ENCODE measurements around the gene HP1BP3.

HP1BP3 gene

DNA sequence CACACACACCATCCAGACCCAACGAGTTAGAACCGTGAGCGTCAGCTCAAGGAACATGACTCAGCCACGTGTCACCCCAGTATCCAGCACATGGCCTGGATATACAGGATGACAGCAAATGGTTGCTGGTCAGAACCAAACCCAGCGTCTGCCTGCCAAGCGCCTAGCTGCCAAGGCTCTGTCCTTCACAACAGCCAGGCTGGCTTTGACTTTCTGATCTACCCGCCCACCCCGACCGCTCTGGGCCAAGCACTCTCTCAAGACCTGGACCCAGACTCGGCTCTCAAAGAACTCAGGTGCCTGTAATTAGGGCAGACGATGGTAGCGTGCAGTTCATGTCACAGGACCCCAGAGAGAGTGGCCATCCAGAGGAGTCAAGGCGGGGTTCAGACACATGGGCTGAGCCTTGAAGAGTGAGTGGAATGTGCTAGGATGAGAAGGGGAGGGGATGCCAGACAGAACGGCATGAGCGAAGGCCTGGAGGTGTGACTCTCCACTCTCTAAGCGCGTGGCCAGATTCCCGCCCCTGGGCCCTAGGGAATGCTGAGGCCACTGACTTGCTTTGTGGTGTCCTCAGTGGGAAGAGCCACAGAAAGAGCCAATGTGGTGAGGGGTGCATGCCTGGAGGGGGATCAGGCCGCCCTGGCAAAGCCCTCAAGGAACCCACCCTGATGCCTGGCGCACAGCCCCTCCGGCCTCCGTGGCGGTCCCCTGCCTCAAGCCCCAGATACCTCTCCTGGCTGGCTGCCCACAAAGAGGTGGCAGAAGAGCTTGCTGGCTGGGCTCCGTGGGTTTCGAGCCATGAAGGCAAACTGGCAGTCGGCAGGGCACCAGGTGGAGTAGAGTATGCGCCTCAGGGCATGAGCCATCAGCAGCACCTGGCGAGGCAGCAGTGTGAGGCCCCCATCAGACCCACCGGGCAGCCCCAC, 61.7 kb downstream of the HP1BP3 start:
- TF ChIP-seq, protein P1, sequence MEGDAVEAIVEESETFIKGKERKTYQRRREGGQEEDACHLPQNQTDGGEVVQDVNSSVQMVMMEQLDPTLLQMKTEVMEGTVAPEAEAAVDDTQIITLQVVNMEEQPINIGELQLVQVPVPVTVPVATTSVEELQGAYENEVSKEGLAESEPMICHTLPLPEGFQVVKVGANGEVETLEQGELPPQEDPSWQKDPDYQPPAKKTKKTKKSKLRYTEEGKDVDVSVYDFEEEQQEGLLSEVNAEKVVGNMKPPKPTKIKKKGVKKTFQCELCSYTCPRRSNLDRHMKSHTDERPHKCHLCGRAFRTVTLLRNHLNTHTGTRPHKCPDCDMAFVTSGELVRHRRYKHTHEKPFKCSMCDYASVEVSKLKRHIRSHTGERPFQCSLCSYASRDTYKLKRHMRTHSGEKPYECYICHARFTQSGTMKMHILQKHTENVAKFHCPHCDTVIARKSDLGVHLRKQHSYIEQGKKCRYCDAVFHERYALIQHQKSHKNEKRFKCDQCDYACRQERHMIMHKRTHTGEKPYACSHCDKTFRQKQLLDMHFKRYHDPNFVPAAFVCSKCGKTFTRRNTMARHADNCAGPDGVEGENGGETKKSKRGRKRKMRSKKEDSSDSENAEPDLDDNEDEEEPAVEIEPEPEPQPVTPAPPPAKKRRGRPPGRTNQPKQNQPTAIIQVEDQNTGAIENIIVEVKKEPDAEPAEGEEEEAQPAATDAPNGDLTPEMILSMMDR (conservative IDR thresholded peaks at IDR 0.05; ENCODE audit: low read depth, low read length) = no peak
- Histone ChIP-seq H3K9ac (no peak overlapping the region), H3K27ac (no peak overlapping the region), H3K36me3 (ENCODE audit: insufficient read depth) (no peaks in the 10 kb centered on the region), H3K4me1 (ENCODE audit: low read depth, poor library complexity, severe bottlenecking) (no peaks in the 10 kb centered on the region), H3K4me3 (IDR thresholded peaks at IDR 0.05; ENCODE audit: insufficient read depth, low read depth, low read length) (no peak overlapping the region), H3K27me3 (ENCODE audit: insufficient read depth, low read depth) (peaks cover 59% of the 10 kb centered on the region), H4K20me1 (ENCODE audit: insufficient read depth) (no peaks in the 10 kb centered on the region), H2AFZ (ENCODE audit: low read depth) (no peak overlapping the region), H3K4me2 (no peak overlapping the region), H3K79me2 (ENCODE audit: insufficient read depth, low read depth) (no peaks in the 10 kb centered on the region)

DNA sequence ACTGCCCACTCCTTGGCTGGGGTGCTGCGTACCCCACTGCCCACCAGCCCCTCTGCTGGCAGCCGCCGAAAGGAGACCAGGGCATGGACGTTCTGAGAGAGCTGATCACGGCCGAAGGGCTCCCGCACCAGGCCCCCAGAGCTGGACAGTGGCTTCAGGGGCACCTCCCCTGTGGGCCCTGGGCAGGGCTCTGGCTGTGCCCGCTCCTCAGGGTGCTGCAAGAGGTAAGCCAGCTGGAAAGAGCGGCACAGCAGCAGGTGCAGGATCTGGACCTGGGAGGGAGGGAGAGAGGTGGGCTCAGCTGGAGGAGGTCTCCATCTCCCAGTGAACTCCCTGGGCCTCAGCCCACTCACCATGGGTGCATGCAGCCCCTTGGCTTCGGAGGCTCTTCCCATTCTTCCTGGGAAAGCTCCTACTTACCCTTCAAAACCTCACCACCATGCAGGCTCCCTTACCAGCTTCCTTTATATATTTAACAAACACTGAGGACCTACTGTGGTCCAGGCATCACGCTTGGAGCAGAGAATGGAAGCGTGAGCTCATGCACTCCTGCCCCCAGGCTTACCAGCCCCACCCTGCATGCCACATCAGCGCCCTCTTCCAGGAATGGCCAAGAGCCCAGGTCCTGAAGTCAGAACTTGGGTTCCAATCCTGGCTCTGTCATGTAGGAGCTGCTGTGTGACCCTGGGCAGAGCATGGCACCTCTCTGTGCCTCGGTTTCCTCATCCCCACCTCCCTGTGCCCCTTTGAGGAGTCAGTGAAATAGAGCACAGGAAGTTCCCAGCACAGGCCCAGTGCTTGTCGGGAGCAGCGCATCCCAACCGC, 62.5 kb downstream of the HP1BP3 start:
- Histone ChIP-seq H3K4me1 (ENCODE audit: low read depth, poor library complexity, severe bottlenecking) (no peaks in the 10 kb centered on the region), H3K9ac (no peak overlapping the region), H4K20me1 (ENCODE audit: insufficient read depth) (no peaks in the 10 kb centered on the region), H3K36me3 (ENCODE audit: insufficient read depth) (no peaks in the 10 kb centered on the region), H3K4me2 (no peak overlapping the region), H3K27ac (no peak overlapping the region), H3K4me3 (IDR thresholded peaks at IDR 0.05; ENCODE audit: insufficient read depth, low read depth, low read length) (no peak overlapping the region), H2AFZ (ENCODE audit: low read depth) (no peak overlapping the region), H3K79me2 (ENCODE audit: insufficient read depth, low read depth) (no peaks in the 10 kb centered on the region), H3K27me3 (ENCODE audit: insufficient read depth, low read depth) (peaks cover 50% of the 10 kb centered on the region)
- TF ChIP-seq, protein P1 (conservative IDR thresholded peaks at IDR 0.05; ENCODE audit: low read depth, low read length) = no peak

DNA sequence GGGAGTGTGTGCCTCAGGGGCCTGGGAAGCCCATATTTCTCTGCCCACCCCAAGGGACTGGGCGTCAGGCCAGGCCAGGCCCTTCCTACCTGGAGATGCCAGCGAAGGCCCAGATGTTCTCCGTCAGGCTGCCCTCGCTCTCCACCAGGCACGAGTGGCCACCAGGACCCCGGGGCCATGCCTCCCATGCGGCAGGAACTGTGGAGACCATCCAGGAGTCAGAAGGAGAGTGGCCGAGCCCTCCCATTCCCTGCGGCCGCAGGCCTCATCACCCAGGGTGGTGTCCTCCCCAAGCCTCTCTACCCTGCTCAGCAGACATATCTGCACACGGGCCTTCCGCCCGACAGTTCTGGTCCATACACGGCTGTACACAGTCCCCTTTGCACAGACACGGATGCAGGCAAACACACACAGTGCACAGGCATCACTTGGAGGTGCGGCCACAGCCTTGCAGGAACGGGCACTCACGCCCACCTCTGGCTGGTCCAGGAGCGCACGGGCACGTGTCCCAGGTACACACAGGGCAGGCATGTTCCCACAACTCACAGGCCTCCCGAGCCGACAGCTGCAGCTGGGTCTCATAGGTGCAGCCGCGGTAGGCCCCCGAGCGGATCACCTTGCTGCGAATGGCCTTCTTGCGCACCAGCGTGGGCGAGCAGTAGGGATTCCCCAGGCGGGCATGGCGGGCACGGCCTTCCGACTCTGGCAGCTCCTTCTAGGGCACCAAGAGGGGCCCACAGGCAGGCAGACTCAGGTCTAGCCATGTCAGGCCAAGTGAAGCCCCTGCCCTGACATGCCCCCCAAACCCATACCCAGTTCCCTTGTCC, 63.4 kb downstream of the HP1BP3 start:
- H3K4me3 ChIP-seq (IDR thresholded peaks at IDR 0.05; ENCODE audit: insufficient read depth, low read depth, low read length) = no peak overlapping the region

DNA sequence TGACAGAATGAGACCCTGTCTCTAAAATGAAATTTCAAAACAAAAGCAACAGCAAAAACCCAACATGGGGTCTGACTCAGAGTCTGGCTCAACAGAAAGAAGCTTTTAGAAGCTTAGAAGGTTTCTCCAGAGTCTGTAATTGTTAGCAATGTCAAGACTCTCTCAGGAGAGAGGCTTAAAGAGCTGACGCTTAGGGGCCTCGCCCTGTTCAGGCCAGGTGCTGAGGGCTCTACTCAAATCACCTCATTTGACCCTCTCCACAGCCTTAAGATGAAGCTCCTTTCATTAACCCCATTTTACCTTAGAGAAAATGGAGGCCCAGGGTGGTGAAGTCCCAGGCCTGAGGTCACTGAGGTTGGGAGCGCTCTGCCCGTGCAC, 64.0 kb downstream of the HP1BP3 start:
- TF ChIP-seq, protein P1 (conservative IDR thresholded peaks at IDR 0.05; ENCODE audit: low read depth, low read length) = no peak
- Histone ChIP-seq H3K4me3 (IDR thresholded peaks at IDR 0.05; ENCODE audit: insufficient read depth, low read depth, low read length) (no peak overlapping the region), H3K9ac (no peak overlapping the region), H3K27me3 (ENCODE audit: insufficient read depth, low read depth) (peaks cover 48% of the 10 kb centered on the region), H3K79me2 (ENCODE audit: insufficient read depth, low read depth) (no peaks in the 10 kb centered on the region), H3K27ac (no peak overlapping the region), H3K4me2 (no peak overlapping the region), H4K20me1 (ENCODE audit: insufficient read depth) (no peaks in the 10 kb centered on the region), H3K36me3 (ENCODE audit: insufficient read depth) (no peaks in the 10 kb centered on the region), H2AFZ (ENCODE audit: low read depth) (no peak overlapping the region), H3K4me1 (ENCODE audit: low read depth, poor library complexity, severe bottlenecking) (no peaks in the 10 kb centered on the region)

More for the DNA sequence above, 63.4 kb downstream of the HP1BP3 start:
- Histone ChIP-seq H3K4me1 (ENCODE audit: low read depth, poor library complexity, severe bottlenecking) (no peaks in the 10 kb centered on the region), H3K27me3 (ENCODE audit: insufficient read depth, low read depth) (peaks cover 48% of the 10 kb centered on the region), H2AFZ (ENCODE audit: low read depth) (no peak overlapping the region), H3K27ac (no peak overlapping the region), H4K20me1 (ENCODE audit: insufficient read depth) (no peaks in the 10 kb centered on the region), H3K9ac (no peak overlapping the region), H3K4me2 (no peak overlapping the region), H3K79me2 (ENCODE audit: insufficient read depth, low read depth) (no peaks in the 10 kb centered on the region), H3K36me3 (ENCODE audit: insufficient read depth) (no peaks in the 10 kb centered on the region)
- TF ChIP-seq, protein P1 (conservative IDR thresholded peaks at IDR 0.05; ENCODE audit: low read depth, low read length) = no peak

Measured in KMS-11 (cell line).